Measurements from ENCODE around the gene NF2.
"Not testable (repeated sequence)": the region's sequence is repeated elsewhere in the genome, so short reads cannot be mapped to it uniquely, and the experiment has no call there.

NF2 gene

DNA sequence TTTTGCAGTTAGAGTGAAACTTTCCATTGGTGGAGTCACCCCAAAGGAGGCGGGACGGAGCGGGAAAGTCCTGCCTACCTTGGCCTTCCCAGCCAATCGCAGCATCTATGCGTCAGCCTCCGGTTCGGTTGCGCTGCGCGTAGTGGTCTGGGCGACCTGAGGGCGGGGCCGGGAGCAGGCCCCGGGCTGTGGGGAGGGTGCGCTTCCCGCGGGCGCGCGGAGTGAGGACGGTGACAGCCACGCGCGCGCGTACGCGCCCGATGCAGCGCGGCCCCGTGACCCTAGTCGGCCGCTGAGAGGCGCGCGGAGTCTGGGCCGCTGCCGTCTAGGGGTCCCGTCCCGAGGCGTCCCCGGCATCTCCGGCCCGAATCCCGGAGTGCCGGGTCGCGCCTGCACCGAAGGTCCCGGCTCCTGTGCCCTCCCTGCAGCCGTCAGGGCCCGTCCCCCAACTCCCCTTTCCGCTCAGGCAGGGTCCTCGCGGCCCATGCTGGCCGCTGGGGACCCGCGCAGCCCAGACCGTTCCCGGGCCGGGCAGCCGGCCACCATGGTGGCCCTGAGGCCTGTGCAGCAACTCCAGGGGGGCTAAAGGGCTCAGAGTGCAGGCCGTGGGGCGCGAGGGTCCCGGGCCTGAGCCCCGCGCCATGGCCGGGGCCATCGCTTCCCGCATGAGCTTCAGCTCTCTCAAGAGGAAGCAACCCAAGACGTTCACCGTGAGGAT lies at the start of gene NF2:
NF2 (plus strand) TSS at position 276 of the 718 bp plus-strand sequence; CDS start at position 642, 366 bp downstream.
- DNase-seq = peak; percentile 100

GRCh38 chr22:29555065-29555644 lies 48.3 kb upstream of the NF2 start:
- DNase-seq = no peak

- no peak for DNase-seq
These were observed 44.4 kb upstream of the NF2 start for GRCh38 chr22:29559030-29559429.

DNA sequence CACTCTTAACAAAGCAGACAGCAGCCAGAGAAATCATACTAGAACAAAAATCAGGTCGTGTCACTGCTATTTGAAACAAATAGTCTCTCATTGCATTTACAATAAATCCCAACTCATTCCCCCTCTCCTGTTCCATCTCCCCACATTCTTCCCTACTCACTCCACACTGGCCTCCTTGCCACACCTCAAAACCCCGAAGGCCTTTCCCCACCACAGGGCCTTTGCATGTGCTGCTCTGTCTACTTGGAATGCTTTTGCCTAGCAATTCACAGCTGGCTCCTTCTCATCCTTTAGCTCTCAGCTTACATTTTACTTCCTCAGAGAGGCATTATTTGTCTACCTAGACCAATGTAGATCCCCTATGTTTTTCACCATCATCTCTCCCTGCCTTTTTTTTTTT lies 43.6 kb upstream of the NF2 start:
- DNase-seq = no peak

- DNase-seq = no peak
These were observed 39.6 kb upstream of the NF2 start for GRCh38 chr22:29563652-29564460.

- DNase-seq = not testable (repeated sequence)
These were observed 36.9 kb upstream of the NF2 start for GRCh38 chr22:29566513-29566912.

GRCh38 chr22:29567338-29567737 lies 36.1 kb upstream of the NF2 start:
- no peak for DNase-seq

- DNase-seq = peak; percentile 36
These were observed 34.3 kb upstream of the NF2 start for GRCh38 chr22:29569011-29569678.

DNA sequence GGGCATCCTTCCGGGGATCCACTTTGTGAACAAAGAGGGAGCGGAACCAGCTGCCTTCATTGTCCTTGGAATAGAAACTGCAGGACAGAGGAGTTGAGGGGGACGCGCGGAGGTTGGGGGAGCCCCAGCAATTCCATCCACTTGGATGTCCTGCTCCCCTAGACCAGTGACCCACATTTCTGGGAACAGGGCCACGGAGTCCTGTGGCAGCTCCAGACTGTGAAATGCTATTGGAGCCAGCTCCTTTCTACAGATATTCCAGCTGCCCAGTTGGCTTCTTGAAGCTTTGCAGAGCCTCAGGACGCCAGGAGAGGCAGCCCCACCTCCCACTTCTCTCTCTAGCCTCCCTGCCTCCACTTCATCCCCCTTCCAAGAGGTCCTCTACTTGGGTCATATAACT lies 33.0 kb upstream of the NF2 start:
- DNase-seq = no peak

DNA sequence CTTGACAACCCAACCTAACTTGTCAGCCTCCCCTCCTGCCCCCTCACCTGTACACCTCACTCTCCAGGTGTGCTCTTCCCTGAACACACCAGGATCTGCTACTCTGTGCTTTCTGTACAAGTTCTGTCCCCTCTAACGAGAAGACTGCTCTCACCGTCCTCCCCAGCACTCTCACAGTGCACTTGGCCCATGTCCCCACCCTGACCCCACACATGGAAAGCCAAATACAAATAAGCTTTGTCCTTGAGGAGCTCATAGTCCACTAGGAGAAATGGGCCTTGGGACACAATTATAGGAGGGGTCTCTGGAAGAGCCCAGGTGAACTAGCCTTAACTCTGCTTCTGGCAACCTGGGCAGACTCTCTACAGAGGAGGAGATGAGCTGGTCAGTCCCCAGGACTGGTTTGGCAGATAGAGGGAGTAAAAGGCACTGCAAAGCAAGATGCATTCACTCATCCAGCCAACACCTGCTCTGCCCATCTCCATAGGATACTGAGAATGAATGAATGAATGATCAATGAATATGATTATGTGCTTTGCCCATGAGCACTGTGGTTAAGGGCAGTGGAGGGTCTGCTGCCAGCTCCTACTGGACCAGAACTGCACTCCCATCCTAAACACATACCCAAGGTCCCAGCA lies 32.4 kb upstream of the NF2 start:
- DNase-seq = no peak

GRCh38 chr22:29574762-29575450 lies 28.5 kb upstream of the NF2 start:
- DNase-seq = no peak

GRCh38 chr22:29578462-29579200 lies 24.8 kb upstream of the NF2 start:
- no peak for DNase-seq

- DNase-seq = no peak
These were observed 23.1 kb upstream of the NF2 start for GRCh38 chr22:29580200-29580810.

DNA sequence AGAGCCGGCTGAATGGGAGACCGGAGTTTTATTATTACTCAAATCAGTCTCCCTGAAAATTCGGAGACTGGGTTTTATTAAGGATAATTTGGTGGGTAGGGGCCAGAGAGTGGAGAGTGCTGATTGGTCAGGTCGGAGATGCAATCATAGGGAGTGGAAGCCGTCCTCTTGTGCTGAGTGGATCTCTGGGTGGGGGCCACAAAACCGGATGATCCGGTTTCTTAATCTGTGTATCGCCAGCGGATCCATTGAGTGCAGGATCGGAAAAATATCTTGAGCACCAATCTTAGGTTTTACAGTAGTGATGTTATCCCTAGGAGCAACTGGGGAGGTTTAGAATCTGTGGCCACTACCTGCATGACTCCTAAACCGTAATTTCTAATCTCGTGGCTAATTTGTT lies 21.6 kb upstream of the NF2 start:
- DNase-seq = no peak

GRCh38 chr22:29584975-29585374 lies 18.5 kb upstream of the NF2 start:
- DNase-seq = no peak

GRCh38 chr22:29586193-29586705 lies 17.2 kb upstream of the NF2 start:
- DNase-seq = not testable (repeated sequence)

GRCh38 chr22:29587938-29588699 lies 15.3 kb upstream of the NF2 start:
- DNase-seq = no peak

GRCh38 chr22:29593923-29594322 lies 9.5 kb upstream of the NF2 start:
- no peak for DNase-seq

- not testable (repeated sequence) for DNase-seq
These were observed 9.0 kb upstream of the NF2 start for GRCh38 chr22:29594447-29594846.

DNA sequence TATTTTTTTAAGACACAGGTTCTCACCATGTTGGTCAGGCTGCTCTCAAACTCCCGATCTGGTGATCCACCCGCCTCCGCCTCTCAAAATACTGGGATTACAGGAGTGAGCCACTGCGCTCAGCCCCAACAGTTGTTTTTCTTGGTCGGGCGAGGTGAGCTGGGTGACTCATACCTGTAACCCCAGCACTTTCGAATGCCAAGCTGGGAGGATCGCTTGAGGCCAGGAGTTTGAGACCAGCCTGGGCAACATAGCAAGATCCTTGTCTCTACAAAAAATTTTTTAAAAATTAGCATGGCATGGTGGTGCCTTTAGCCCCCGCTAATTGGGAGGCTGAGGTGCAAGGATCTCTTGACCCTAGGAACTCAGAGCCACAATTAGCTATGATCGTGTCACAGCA lies 7.0 kb upstream of the NF2 start:
- DNase-seq = no peak
